ENCODE results near the gene CCDC197.

CCDC197 gene

GRCh38 chr14:93977790-93978581 is 19.1 kb upstream of the CCDC197 start:
- DNase-seq (ENCODE audit: low read depth) = peak; percentile 69

GRCh38 chr14:93978735-93979134 is 18.4 kb upstream of the CCDC197 start:
- no peak for DNase-seq (ENCODE audit: low read depth)

- no peak for DNase-seq (ENCODE audit: low read depth)
These were observed 16.5 kb upstream of the CCDC197 start for GRCh38 chr14:93980456-93981201.

DNA sequence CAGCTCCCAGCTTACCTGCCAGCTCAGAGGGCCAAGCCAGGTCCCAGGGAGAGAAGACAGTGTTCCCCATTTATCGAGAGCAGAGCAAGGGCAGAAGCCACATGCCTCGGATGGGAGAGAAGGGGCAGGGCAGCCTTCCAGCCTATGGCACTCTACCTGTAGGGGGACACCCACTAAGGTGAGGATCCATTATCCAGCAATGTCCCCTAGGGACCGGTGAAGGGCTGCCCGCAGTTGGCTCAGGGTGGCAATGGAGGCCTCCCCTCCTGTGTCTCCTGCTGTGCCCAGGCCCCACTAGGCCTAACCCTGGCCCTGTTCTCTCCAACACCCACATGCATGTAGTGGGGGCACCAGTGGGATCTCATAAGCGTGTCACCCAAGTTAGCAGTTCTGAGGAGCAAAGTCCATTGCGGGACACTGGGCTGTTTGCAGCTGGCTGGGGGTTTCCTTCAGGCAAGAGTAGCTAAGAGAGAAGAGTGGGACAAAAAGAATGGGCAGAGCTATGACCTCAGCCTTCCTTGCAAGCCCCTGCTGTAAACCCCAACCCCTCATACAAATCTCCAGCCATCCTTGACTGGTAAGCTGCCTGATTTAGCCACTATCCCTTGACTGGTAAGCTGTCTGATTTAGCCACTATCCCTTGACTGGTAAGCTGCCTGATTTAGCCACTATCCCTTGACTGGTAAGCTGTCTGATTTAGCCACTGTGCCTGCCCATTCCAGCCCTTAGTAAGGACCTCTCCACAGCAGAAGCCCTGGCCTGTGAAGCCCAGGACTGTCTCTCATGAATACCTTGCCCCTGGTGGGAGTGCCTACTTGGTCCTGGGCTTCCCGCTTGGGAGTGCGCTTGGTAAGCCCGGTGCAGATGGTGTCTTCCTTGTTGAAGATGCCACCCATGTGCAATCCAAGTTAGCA is 15.5 kb upstream of the CCDC197 start:
- no peak for DNase-seq (ENCODE audit: low read depth)

DNA sequence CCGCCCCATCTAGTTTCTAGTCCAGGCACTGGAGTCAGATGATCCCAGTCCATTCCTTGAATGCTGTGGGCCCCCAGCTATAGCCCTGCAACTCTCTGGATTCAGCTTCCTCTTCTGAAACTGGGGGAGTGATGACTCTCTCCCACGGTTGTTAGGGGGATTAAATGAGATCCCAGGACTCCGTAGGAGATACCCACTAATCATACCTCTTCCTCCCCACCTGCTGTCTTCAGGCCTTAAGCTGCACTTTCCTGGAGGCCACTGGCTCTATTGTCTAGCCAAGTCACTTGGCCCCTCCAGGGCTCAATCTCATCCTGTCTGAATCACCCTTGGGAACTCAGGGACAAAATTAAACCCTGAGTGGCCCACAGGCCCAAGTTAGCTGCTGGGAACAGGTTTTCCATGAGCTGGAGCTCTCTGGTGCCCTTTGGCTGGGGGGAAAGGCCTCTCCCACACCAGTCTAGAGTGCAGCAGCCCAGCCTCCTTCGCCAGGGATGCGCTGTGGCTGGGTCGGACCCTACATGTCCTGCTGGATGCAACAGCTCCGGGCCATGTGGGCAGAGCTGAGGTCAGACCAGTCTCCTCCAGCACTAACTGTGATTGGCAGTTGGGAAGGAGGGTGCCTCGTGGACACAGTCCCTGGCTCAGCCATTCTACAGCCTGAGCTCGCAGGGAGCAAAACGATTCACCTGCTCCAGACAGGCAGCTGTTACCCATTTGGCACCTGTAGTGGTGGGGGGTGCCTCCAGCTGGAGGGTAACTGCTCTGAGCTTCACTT is 14.7 kb upstream of the CCDC197 start:
- no peak for DNase-seq (ENCODE audit: low read depth)

DNA sequence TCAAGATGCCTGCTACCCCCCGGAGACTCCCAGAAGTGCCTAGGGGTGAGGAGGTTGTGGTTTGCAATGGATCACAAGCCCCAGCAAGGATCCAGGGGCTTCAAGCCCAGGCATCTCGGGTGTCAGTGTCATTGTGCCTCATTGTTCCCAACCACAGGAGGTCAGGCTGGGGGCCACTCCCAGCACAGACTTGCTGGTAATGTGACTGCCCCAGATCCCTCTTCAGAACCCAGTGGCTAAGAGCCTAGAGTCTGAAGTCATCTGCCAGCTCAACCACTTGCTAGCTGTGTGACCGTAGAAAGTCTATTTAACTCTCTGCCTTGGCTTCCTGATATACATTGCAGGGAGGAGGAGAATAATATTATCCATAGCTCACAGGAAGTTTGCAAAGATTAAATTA is 13.0 kb upstream of the CCDC197 start:
- no peak for DNase-seq (ENCODE audit: low read depth)

DNA sequence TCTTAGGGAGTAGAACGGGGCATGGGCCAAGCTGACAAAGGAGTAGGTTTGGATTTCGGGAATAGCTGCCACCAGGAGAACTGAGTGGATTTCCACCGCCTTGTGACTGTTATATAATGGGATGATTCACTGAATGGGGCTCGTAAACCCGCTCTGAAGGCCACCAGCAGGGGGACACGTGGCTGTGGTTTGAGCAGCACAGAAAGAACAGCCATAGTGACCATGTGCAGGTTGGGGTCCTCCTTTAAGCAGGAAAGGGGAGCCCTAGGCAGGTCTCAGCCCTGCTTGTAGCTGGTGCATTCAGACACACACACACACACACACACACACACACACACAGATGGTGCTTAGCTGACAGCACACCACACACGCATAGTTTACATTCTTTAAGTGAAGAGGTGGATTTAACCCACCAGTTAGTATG is 12.1 kb upstream of the CCDC197 start:
- no peak for DNase-seq (ENCODE audit: low read depth)

- DNase-seq (ENCODE audit: low read depth) = no peak
These were observed 10.1 kb upstream of the CCDC197 start for GRCh38 chr14:93986955-93987354.

DNA sequence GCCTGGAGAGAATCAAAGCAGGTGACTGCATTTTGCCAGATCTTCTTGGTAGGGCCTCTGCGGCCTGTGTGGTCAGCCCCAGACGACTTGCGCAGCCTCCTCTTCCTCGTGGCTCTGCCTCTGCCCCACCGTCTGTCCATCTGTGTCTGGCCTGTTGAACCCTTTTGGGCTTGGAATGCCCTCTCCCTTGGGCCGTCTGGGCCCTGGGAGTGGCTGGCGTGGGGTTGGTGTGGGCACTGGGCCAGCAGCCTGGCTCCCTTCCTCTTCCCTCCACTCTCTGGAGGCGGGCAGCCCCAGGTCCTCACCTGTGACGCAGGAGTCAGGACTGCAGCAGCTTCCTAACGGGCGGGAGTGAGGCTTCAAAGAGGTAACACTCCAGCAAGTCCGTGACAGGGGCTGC is 9.7 kb upstream of the CCDC197 start:
- no peak for DNase-seq (ENCODE audit: low read depth)

DNA sequence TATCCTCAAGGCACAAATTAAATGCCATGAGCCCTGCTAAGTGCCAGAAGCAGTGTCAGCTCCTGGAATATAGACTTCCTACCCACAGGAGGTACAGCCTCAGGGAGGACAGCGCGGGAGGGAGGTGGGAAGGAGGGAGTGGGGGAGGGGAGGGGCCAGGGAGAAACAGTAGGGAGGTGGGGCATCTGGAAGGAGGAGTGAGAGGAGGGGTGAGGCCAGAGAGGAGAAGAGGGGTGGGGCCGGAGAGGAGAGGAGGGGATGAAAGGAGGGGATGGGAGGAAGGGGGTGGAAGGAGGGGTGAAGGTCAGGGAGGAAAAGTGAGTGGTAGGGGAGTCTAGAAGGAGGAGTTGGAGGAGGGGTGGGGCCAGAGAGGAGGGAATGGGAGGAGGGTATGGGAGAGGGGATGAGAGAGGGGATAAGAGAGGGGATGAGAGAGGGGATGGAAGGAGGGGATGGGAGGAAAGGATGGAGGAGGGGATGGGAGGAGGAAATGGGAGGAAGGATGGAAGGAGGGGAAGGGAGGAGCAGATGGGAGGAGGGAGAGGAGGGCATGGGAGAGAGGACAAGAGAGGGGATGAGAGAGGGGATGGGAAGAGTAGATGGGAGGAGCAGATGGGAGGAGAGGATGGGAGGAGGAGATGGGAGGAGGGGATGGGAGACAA is 9.2 kb upstream of the CCDC197 start:
- no peak for DNase-seq (ENCODE audit: low read depth)

- DNase-seq (ENCODE audit: low read depth) = no peak
These were observed 7.2 kb upstream of the CCDC197 start for GRCh38 chr14:93989939-93990338.

- DNase-seq (ENCODE audit: low read depth) = no peak
These were observed 5.9 kb upstream of the CCDC197 start for GRCh38 chr14:93991212-93991611.

DNA sequence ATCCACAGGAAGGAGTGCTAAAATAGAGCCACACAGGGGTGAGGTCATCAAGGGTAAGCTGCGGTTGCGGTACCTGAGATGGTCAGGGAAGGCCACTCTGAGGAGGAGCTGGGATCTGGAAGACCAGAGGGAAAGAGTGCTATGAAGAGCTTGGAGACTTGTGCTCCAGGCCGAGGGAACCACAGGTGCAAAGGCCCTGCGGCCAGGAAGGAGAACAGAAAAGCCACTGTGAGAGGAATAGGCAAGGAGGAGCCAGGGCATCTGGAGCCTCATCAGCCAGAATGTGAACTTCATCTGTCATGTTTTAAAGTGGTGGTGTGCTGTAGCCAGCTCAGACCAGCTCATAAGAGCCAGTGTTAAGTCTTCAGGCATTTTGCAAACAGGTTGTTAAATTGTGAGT is 5.5 kb upstream of the CCDC197 start:
- no peak for DNase-seq (ENCODE audit: low read depth)

GRCh38 chr14:93993382-93993781 is 3.7 kb upstream of the CCDC197 start:
- no peak for DNase-seq (ENCODE audit: low read depth)

- DNase-seq (ENCODE audit: low read depth) = peak; percentile 66
These were observed 2.0 kb upstream of the CCDC197 start for GRCh38 chr14:93994919-93995682.

DNA sequence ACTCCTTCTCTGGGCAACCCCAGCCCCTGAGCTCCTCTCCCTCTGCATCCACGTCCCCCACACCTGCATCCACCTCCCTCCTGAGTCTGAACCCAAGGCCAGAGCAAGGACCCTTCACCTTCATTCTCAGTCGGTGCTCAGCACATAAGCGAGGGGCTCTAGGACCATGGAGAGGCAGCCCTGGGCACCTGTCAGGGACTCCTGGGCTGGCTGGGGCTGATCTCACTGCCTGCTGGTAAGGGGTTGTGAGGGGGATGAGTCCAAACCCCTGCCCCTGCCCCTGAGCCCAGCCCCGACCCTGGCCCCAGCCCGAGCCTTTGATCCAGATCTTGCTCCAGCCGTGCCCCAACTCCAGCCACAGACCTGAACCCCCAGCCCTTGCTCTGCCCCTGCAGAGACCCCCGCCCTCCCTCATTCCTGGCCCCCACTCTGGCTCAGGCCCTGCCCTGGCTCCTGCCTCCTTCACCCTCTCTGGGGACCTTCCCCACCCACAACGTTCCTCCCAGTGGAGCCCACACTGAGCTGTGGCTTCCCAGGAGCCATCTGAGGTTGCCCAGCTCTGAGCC is 888 bp upstream of the CCDC197 start:
- no peak for DNase-seq (ENCODE audit: low read depth)

- no peak for DNase-seq (ENCODE audit: low read depth)
These were observed 1.1 kb downstream of the CCDC197 start for GRCh38 chr14:93997916-93998870.

DNA sequence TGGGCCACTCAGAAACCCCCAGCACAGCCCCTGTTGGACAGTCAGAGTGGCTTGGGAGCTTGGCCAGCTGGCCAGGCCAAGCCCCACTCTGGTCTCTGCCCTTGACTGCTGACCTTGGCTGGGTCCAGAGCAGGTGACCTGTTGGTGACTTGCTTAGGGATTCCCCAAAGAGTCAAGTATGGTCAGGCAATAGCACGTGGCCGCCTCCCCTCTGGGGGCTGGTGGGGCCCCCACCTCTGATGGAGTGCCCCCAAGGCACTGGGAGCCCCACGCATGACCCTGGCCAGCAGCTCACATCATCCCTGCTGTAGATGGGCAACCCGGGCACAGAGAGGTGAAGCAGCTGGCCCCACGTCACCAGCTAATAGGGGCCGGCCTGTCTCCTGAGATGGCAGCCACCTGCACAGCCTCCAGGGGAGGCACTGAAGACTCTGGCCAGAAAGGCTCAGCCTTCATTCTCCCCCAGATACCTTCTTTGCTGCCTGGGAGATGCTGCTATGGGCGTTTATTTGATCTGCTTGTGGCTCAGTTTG is 1.8 kb downstream of the CCDC197 start:
- DNase-seq (ENCODE audit: low read depth) = no peak

DNA sequence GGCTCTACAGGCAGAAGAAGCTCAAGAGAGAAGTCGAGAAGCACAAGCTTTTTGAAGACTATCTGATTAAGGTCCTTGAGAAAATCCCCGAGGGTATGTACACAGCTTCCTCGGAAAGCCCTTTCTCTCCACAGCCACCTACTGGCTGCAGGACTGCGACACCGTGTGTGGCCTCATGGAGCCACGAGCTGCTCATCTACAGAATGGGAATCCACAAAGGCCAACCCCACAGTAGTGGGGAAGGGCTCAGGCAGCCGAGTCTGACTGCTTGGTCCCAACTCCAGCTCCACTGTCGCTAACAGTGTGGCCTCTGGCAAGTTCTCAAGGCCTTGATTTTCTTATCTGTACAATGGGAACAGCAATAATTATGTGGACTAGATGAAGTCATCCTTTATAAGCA is 2.5 kb downstream of the CCDC197 start:
- DNase-seq (ENCODE audit: low read depth) = no peak

Measured in activated T-cell treated with anti-CD3 and anti-CD28 coated beads for 48 hours (primary cell).